ENCODE data around the gene INCA1. TPM values are rescaled to one million over a fixed set of nuclear protein-coding genes. Genes with fewer than 3 reads are reported as not detected.

INCA1 gene
- total and polyA plus RNA-seq, 2 donors, result 0.24 to 1.5 TPM

DNA sequence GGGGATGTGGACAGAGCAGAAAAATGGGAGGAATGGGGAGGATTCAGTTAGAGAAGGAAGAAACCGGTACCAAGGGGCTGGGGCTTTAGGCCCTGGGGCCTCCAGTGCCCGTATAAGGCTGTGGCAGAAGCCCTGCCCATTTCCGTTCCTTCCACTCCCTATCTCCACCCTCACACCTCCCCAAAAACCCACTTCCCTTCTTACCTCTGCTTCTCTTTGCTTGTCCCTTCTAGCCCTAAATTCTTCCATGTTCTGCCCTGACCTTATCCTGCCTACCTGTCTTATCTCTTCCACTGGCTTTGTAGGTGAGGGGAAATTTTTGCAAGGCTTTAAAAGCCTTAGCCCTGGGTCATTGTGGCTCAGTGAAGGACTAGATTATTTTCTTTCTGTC lies 53.2 kb downstream of the INCA1 start:
- Histone ChIP-seq H3K9me3 (ENCODE audit: control insufficient read depth in 2 of 2, insufficient read depth in 1 of 2, low read length in 1 of 2) (peaks cover 0 to 5% of the 10 kb centered on the region in 2 donors), H3K4me3 (ENCODE audit: low read length in 2 of 2) (peak overlapping the region; percentile 100), H3K4me1 (ENCODE audit: control insufficient read depth in 2 of 2, insufficient read depth in 2 of 2, low read length in 2 of 2) (peaks cover 38 to 62% of the 10 kb centered on the region in 2 donors), H3K27ac (ENCODE audit: low read depth in 1 of 2, low read length in 1 of 2) (peak overlapping the region; percentile 95 to 99), H3K27me3 (ENCODE audit: control insufficient read depth in 2 of 2, insufficient read depth in 1 of 2, low read length in 1 of 2) (no peaks in the 10 kb centered on the region), H3K36me3 (ENCODE audit: control insufficient read depth in 2 of 2, insufficient read depth in 2 of 2, low read length in 1 of 2) (peaks cover 35 to 61% of the 10 kb centered on the region in 2 donors)
- WGBS, result 0% methylated on average over 3 of the region's 3 CpGs
- peak in 4 of 9 donors; percentile 55 to 80 (median 58) for DNase-seq (ENCODE audit: low read depth in 6 of 9, low spot score in 9 of 9)

DNA sequence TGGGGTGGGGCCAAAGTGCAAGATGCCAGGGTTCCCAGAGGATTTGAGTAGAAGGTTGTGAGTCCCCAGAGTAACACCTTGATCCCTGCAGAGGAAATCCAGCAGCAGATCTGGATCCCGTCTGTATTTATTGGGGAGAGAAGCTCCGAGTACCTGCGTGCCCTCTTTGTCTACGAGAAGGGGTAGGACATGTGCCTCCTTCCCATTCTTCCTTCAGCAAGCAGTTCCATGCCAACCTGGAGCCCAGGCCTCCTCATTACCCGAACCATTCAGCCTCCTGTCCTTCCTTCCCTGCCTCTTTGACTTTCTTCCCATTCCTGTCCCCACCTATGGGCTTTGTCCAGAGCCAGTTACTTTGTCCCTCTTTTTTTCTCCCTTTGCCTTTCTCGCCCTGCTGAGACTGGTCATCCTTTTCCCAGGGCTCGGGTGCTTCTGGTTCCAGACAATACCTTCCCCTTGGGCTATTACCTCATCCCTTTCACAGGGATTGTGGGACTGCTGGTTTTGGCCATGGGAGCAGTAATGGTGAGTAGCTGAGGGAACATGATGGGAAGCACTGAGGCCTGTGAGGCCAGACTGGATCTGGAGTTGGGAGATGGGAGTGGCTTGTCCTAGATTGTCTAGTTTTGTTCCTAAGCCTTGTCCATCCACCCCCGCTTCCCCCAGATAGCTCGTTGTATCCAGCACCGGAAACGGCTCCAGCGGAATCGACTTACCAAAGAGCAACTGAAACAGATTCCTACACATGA lies 54.4 kb downstream of the INCA1 start:
- Histone ChIP-seq H3K36me3 (ENCODE audit: control insufficient read depth in 2 of 2, insufficient read depth in 2 of 2, low read length in 1 of 2) (peaks cover 40 to 67% of the 10 kb centered on the region in 2 donors), H3K27ac (ENCODE audit: low read depth in 1 of 2, low read length in 1 of 2) (peak overlapping the region; percentile 15 to 99)

DNA sequence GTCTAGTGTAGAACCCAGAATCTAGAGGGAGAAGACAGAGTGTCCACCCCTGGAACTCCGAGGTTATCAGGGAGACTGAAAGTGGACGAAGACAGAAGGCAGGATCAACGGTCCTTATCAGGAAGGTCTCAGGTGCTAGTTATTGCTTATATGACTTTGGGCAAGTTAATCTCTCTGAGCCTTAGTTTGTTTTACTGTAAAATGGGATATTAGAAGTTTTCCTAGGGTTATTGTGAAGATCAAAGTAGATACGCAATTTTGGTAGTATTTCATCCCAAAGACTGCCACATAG lies 56.1 kb downstream of the INCA1 start:
- Histone ChIP-seq H3K27me3 (ENCODE audit: control insufficient read depth in 2 of 2, insufficient read depth in 1 of 2, low read length in 1 of 2) (no peaks in the 10 kb centered on the region), H3K9me3 (ENCODE audit: control insufficient read depth in 2 of 2, insufficient read depth in 1 of 2, low read length in 1 of 2) (no peaks in the 10 kb centered on the region), H3K4me3 (ENCODE audit: low read length in 2 of 2) (peak overlapping the region; percentile 72 to 100), H3K4me1 (ENCODE audit: control insufficient read depth in 2 of 2, insufficient read depth in 2 of 2, low read length in 2 of 2) (peaks cover 47 to 65% of the 10 kb centered on the region in 2 donors), H3K27ac (ENCODE audit: low read depth in 1 of 2, low read length in 1 of 2) (peak overlapping the region in 1 of 2 donors; percentile 99), H3K36me3 (ENCODE audit: control insufficient read depth in 2 of 2, insufficient read depth in 2 of 2, low read length in 1 of 2) (peaks cover 49 to 71% of the 10 kb centered on the region in 2 donors)
- 56% methylated on average over 4 of the region's 4 CpGs for WGBS
- DNase-seq (ENCODE audit: low read depth in 6 of 9, low spot score in 9 of 9), result no peak

More for the DNA sequence above, 54.4 kb downstream of the INCA1 start:
- DNase-seq (ENCODE audit: low read depth in 6 of 9, low spot score in 9 of 9), result no peak
- Histone ChIP-seq H3K4me3 (ENCODE audit: low read length in 2 of 2) (no peak overlapping the region), H3K4me1 (ENCODE audit: control insufficient read depth in 2 of 2, insufficient read depth in 2 of 2, low read length in 2 of 2) (peaks cover 47 to 71% of the 10 kb centered on the region in 2 donors), H3K27me3 (ENCODE audit: control insufficient read depth in 2 of 2, insufficient read depth in 1 of 2, low read length in 1 of 2) (no peaks in the 10 kb centered on the region), H3K9me3 (ENCODE audit: control insufficient read depth in 2 of 2, insufficient read depth in 1 of 2, low read length in 1 of 2) (peaks cover 0 to 2% of the 10 kb centered on the region in 2 donors)
- 96% methylated on average over 13 of the region's 13 CpGs for WGBS

DNA sequence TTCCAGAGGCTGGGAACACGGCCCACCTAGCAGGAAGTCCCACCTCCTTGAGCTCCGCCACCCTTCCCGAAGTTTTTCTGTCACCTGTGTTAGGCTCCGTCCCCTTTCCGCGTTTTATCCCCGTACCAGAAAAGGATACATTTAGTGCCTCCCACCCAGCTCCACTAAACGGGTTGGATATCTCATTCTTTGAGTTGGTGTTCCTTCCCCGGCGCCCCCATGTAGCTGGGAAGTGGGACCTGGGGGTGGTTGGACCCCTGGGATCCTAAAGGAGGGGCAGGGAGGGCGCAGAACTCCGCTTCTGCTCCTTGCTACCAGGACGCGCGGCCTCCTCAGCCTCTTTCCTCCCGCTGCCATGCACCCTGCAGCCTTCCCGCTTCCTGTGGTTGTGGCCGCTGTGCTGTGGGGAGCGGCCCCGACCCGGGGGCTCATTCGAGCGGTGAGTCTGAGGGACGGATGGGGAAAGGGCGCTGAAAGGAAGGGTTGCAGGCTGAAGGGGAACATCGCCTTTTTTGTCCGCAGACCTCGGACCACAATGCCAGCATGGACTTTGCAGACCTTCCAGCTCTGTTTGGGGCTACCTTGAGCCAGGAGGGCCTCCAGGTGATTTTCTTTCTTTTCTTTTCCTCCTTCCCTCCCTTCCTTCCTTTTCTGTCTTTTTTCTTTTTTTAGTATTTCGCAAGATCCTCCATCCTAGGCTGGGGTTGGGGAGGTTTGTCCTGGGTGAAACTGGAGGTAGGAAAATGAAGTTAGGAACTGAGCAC lies 56.6 kb downstream of the INCA1 start:
- peak in 5 of 9 donors; percentile 47 to 74 (median 54) for DNase-seq (ENCODE audit: low read depth in 6 of 9, low spot score in 9 of 9)
- H3K27ac ChIP-seq (ENCODE audit: low read depth in 1 of 2, low read length in 1 of 2), result peak overlapping the region; percentile 98 to 99
- WGBS, result under 1% methylated on average over 29 of the region's 29 CpGs
- H3K4me1 ChIP-seq (ENCODE audit: control insufficient read depth in 2 of 2, insufficient read depth in 2 of 2, low read length in 2 of 2), result peaks cover 43 to 60% of the 10 kb centered on the region in 2 donors
- H3K27me3 ChIP-seq (ENCODE audit: control insufficient read depth in 2 of 2, insufficient read depth in 1 of 2, low read length in 1 of 2), result no peaks in the 10 kb centered on the region
- peak overlapping the region; percentile 72 to 100 for H3K4me3 ChIP-seq (ENCODE audit: low read length in 2 of 2)
- H3K36me3 ChIP-seq (ENCODE audit: control insufficient read depth in 2 of 2, insufficient read depth in 2 of 2, low read length in 1 of 2), result peaks cover 52 to 71% of the 10 kb centered on the region in 2 donors
- no peaks in the 10 kb centered on the region for H3K9me3 ChIP-seq (ENCODE audit: control insufficient read depth in 2 of 2, insufficient read depth in 1 of 2, low read length in 1 of 2)

DNA sequence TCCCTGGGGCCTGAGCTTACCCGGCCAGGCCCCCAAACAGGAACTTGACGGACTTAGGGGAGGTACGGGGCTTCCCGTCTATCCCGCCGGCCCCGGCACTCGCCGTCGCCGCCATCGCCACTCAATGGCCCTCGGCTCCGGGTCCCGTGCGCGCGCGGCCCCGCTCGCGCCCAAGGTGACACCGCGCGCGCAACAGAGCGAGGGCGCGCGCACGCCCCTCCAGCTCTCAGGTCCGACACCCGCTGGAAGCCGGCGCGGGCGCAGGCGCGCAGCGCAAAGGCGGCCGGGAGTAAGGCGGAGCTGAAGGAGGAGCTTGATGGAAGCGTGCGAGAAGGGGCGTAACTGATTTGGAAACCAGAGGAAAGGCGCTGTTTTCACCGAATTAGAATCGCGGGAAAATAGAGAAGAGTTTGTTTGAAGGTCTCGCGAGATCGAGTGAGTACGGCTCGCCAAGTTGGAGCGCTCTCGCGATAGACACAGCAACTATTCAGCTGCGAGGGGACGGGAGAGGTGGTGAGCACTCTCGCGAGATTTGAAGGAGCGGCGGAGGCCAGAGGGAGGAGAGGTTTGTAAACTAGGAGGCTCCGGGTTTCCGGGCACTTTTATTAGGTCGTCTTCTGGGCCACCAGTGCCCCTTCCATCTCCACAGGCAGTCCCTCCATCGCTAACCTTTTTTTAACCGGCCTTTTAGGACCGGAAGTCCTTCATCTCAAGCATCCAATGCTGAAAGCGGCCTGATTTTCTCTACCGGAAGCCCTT lies 57.3 kb downstream of the INCA1 start, which contains the start of the genes RNF167 and SLC25A11:
RNF167 (plus strand) TSS at position 473 of the 759 bp plus-strand sequence. CDS start 642 bp downstream, outside the sequence.
SLC25A11 (minus strand) TSS at position 251 of the 759 bp plus-strand sequence; CDS start at position 115, 136 bp downstream.
- Histone ChIP-seq H3K27me3 (ENCODE audit: control insufficient read depth in 2 of 2, insufficient read depth in 1 of 2, low read length in 1 of 2) (no peaks in the 10 kb centered on the region), H3K27ac (ENCODE audit: low read depth in 1 of 2, low read length in 1 of 2) (peak within 1 kb of the TSS; percentile 98 to 99), H3K4me1 (ENCODE audit: control insufficient read depth in 2 of 2, insufficient read depth in 2 of 2, low read length in 2 of 2) (peaks cover 36 to 52% of the 10 kb centered on the region in 2 donors), H3K36me3 (ENCODE audit: control insufficient read depth in 2 of 2, insufficient read depth in 2 of 2, low read length in 1 of 2) (peaks cover 44 to 64% of the 10 kb centered on the region in 2 donors), H3K4me3 (ENCODE audit: low read length in 2 of 2) (peak within 1 kb of the TSS; percentile 72 to 100), H3K9me3 (ENCODE audit: control insufficient read depth in 2 of 2, insufficient read depth in 1 of 2, low read length in 1 of 2) (no peaks in the 10 kb centered on the region)
- peak; percentile 95 to 100 (median 99) for DNase-seq (ENCODE audit: low read depth in 6 of 9, low spot score in 9 of 9)
- under 1% methylated on average over 72 of the region's 72 CpGs for WGBS

DNA sequence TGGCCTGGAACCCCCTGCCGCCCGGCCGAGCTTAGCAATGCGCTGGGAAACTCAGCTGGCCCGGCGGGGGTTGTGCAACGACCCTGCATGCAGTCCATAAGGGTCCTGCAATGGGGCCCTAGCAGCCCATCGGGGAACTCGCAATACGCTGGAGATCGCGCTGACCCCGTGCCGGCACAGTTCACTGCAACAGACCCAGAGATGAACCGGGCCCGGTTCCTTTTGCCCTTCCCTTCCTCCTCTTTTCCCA lies 57.9 kb downstream of the INCA1 start:
- under 1% methylated on average over 16 of the region's 16 CpGs for WGBS
- peaks cover 41 to 59% of the 10 kb centered on the region in 2 donors for H3K36me3 ChIP-seq (ENCODE audit: control insufficient read depth in 2 of 2, insufficient read depth in 2 of 2, low read length in 1 of 2)
- H3K4me3 ChIP-seq (ENCODE audit: low read length in 2 of 2), result peak overlapping the region; percentile 72 to 100
- H3K4me1 ChIP-seq (ENCODE audit: control insufficient read depth in 2 of 2, insufficient read depth in 2 of 2, low read length in 2 of 2), result peaks cover 31 to 47% of the 10 kb centered on the region in 2 donors
- peaks cover 0 to under 1% of the 10 kb centered on the region in 2 donors for H3K27me3 ChIP-seq (ENCODE audit: control insufficient read depth in 2 of 2, insufficient read depth in 1 of 2, low read length in 1 of 2)
- H3K27ac ChIP-seq (ENCODE audit: low read depth in 1 of 2, low read length in 1 of 2), result peak overlapping the region; percentile 98 to 99
- no peak for DNase-seq (ENCODE audit: low read depth in 6 of 9, low spot score in 9 of 9)
- no peaks in the 10 kb centered on the region for H3K9me3 ChIP-seq (ENCODE audit: control insufficient read depth in 2 of 2, insufficient read depth in 1 of 2, low read length in 1 of 2)

DNA sequence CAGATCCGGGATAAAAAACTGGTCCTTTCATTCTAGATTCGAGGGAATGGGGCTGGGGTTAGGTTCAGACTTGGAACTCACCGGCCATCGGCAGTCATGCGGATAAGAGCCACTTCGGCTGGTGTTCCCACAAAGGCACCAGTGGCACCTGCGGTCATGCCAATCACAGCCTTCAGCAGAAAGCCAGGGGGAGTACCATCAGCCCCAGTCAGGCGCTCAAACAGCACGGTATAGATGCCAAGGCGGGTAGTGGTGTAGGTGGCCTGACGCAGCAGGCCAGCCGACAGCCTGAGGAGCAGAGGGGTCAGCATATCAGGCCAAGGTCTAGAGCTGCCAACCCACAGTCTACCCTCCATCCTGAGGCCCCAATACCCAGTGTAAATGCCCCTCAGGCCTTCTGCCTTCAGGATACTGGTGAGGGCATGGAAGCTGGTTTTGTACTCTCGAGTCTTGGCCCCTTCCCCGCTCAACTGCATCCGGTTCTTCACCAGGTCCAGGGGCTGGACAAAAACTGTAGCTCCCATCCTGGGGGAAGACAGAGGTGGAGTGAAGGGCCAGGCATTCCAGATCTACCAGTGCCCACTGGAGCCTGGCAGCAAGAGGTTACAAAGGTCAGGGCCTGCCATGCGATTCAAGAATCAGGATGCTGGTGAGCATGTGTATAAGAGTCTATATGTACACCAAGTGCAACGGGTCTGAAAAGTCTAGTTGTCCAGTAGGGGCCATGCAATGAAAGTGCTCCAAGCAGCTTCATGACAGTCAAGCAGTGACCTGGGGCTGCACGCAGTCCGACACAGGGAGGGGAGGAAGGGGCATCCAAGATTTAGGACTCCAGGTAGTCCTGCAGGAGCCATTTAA lies 58.4 kb downstream of the INCA1 start:
- whole genome bisulfite sequencing, result 70% methylated on average over 19 of the region's 19 CpGs
- H3K36me3 ChIP-seq (ENCODE audit: control insufficient read depth in 2 of 2, insufficient read depth in 2 of 2, low read length in 1 of 2), result peaks cover 41 to 54% of the 10 kb centered on the region in 2 donors
- peaks cover 0 to 6% of the 10 kb centered on the region in 2 donors for H3K27me3 ChIP-seq (ENCODE audit: control insufficient read depth in 2 of 2, insufficient read depth in 1 of 2, low read length in 1 of 2)
- peak overlapping the region; percentile 72 to 100 for H3K4me3 ChIP-seq (ENCODE audit: low read length in 2 of 2)
- peak overlapping the region; percentile 98 to 99 for H3K27ac ChIP-seq (ENCODE audit: low read depth in 1 of 2, low read length in 1 of 2)
- no peaks in the 10 kb centered on the region for H3K9me3 ChIP-seq (ENCODE audit: control insufficient read depth in 2 of 2, insufficient read depth in 1 of 2, low read length in 1 of 2)
- peak in 1 of 9 donors; percentile 36 for DNase-seq (ENCODE audit: low read depth in 6 of 9, low spot score in 9 of 9)
- peaks cover 30 to 47% of the 10 kb centered on the region in 2 donors for H3K4me1 ChIP-seq (ENCODE audit: control insufficient read depth in 2 of 2, insufficient read depth in 2 of 2, low read length in 2 of 2)
